ENCODE measurements around the gene CHRNA3. TPM values are rescaled to one million over a fixed set of nuclear protein-coding genes. Genes with fewer than 3 reads are reported as not detected.

The CHRNA3 gene
- total and polyA plus RNA-seq, 2 donors (not counting 1 experiment from before 2014, with no cell fraction given), result not detected

DNA sequence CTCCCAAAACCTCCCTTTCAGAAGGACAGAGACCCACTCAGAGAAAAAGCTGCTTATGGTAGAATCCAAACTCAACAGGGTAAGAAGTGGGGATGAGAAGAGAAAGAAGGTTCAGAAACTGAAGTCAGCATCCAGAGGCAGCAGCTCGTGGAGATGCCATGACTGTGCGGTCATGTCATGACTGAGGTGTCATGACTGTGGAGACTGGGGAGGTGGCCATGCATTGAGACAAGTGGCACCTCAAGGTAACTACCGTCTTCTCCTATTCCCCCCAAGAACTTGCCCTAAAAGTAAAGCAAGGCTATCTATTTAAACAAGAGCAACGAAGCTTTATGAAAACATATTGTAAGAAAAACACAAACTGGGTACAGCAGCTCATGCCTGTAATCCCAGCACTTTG lies 15.1 kb downstream of the CHRNA3 start:
- no peak for DNase-seq
- no peak overlapping the region for H3K27ac ChIP-seq (ENCODE audit: low read length in 2 of 2)
- no peaks in the 10 kb centered on the region for H3K9me3 ChIP-seq (ENCODE audit: control extremely low read depth in 1 of 3, control insufficient read depth in 2 of 3, insufficient read depth in 1 of 3, low read length in 2 of 3)
- peaks cover 0 to 8% (median 1%) of the 10 kb centered on the region in 4 experiments for H3K27me3 ChIP-seq (replicated peaks in 1 of 4; ENCODE audit: control extremely low read depth in 1 of 4, control insufficient read depth in 3 of 4, insufficient read depth in 4 of 4, low read length in 3 of 4)
- no peak overlapping the region for H3K9ac ChIP-seq (ENCODE audit: low read length)
- WGBS (ENCODE audit: insufficient coverage), result 85% methylated on average over 4 of the region's 4 CpGs
- H3K4me3 Mint-ChIP-seq, result no peak overlapping the region
- H3K9me3 Mint-ChIP-seq (ENCODE audit: insufficient read depth), result no peaks in the 10 kb centered on the region
- intact Hi-C loops (cut with micrococcal nuclease), result no loop called here
- no peaks in the 10 kb centered on the region for H3K79me2 ChIP-seq (ENCODE audit: control insufficient read depth, insufficient read depth, low read length)
- H3K4me2 ChIP-seq (replicated peaks; ENCODE audit: low read depth, low read length, poor library complexity, severe bottlenecking), result no peak overlapping the region
- H2AFZ ChIP-seq (ENCODE audit: insufficient read depth, low read depth, low read length, poor library complexity, severe bottlenecking), result no peak overlapping the region
- H3K36me3 ChIP-seq (replicated peaks in 1 of 2; ENCODE audit: control extremely low read depth in 1 of 2, control insufficient read depth in 1 of 2, extremely low read depth in 1 of 2, insufficient read depth in 2 of 2, low read length in 1 of 2), result no peaks in the 10 kb centered on the region
- no peak overlapping the region for H3K4me3 ChIP-seq (ENCODE audit: control extremely low read depth in 1 of 5, extremely low read depth in 1 of 5, insufficient read depth in 1 of 5, low read depth in 2 of 5, low read length in 4 of 5)
- no peak overlapping the region for H3K27ac Mint-ChIP-seq
- CTCF ChIA-PET, result interaction anchor here (2.7 kb wide), 1 partner anchor 10 kb away, joined by 6 read pairs; no protein-coding TSS in a partner anchor
- POLR2A ChIA-PET, result no interaction called here
- no peaks in the 10 kb centered on the region for H3K4me1 Mint-ChIP-seq
- H3K27me3 Mint-ChIP-seq, result peaks cover 28% of the 10 kb centered on the region
- TF ChIP-seq EZH2 (IDR thresholded peaks at IDR 0.05; ENCODE audit: borderline replicate concordance, insufficient read depth, low read depth, low read length, poor library complexity, severe bottlenecking) (no peak), CTCF (IDR thresholded peaks at IDR 0.05) (no peak)
- H4K20me1 ChIP-seq (ENCODE audit: control insufficient read depth, insufficient read depth, low read length, poor library complexity, severe bottlenecking), result no peaks in the 10 kb centered on the region
- no peaks in the 10 kb centered on the region for H3K4me1 ChIP-seq (ENCODE audit: control insufficient read depth in 2 of 2, insufficient read depth in 2 of 2, low read length in 2 of 2)
- no peak for ATAC-seq (ENCODE audit: low read depth)

DNA sequence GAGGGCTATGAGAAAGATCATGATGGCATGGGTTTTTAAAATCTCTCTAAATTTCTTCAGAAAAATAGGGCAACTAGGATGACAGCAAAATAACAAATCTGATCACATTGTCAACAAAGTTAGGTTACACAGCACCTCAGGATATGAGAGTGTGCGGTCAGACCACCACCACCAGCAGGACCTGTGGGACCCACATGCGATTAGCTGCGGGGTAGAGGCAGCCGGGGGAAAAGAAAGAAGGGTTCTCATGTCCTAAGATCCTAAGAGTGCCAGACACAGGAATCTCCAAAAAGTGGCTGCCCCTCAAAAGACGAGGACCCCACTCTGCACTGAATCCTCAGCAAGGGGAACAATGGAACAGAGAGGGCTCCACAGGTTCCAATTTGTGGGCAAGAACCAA lies 15.6 kb downstream of the CHRNA3 start:
- Histone ChIP-seq H3K79me2 (ENCODE audit: control insufficient read depth, insufficient read depth, low read length) (no peaks in the 10 kb centered on the region), H3K36me3 (replicated peaks in 1 of 2; ENCODE audit: control extremely low read depth in 1 of 2, control insufficient read depth in 1 of 2, extremely low read depth in 1 of 2, insufficient read depth in 2 of 2, low read length in 1 of 2) (no peaks in the 10 kb centered on the region), H3K9me3 (ENCODE audit: control extremely low read depth in 1 of 3, control insufficient read depth in 2 of 3, insufficient read depth in 1 of 3, low read length in 2 of 3) (no peaks in the 10 kb centered on the region), H3K27me3 (replicated peaks in 1 of 4; ENCODE audit: control extremely low read depth in 1 of 4, control insufficient read depth in 3 of 4, insufficient read depth in 4 of 4, low read length in 3 of 4) (peaks cover 0 to 8% (median 1%) of the 10 kb centered on the region in 4 experiments), H3K4me3 (ENCODE audit: control extremely low read depth in 1 of 5, extremely low read depth in 1 of 5, insufficient read depth in 1 of 5, low read depth in 2 of 5, low read length in 4 of 5) (no peak overlapping the region), H3K4me2 (replicated peaks; ENCODE audit: low read depth, low read length, poor library complexity, severe bottlenecking) (no peak overlapping the region), H4K20me1 (ENCODE audit: control insufficient read depth, insufficient read depth, low read length, poor library complexity, severe bottlenecking) (no peaks in the 10 kb centered on the region), H3K4me1 (ENCODE audit: control insufficient read depth in 2 of 2, insufficient read depth in 2 of 2, low read length in 2 of 2) (no peaks in the 10 kb centered on the region), H3K9ac (ENCODE audit: low read length) (no peak overlapping the region), H2AFZ (ENCODE audit: insufficient read depth, low read depth, low read length, poor library complexity, severe bottlenecking) (no peak overlapping the region), H3K27ac (ENCODE audit: low read length in 2 of 2) (no peak overlapping the region)
- intact Hi-C loops (cut with micrococcal nuclease), result no loop called here
- Mint-ChIP-seq H3K27me3 (peaks cover 28% of the 10 kb centered on the region), H3K27ac (no peak overlapping the region), H3K9me3 (ENCODE audit: insufficient read depth) (no peaks in the 10 kb centered on the region), H3K4me3 (no peak overlapping the region), H3K4me1 (no peaks in the 10 kb centered on the region)
- TF ChIP-seq CTCF (IDR thresholded peaks at IDR 0.05), result no peak
- TF ChIP-seq EZH2 (IDR thresholded peaks at IDR 0.05; ENCODE audit: borderline replicate concordance, insufficient read depth, low read depth, low read length, poor library complexity, severe bottlenecking), result no peak
- DNase-seq (no peak), ATAC-seq (ENCODE audit: low read depth) (no peak)
- CTCF ChIA-PET, result interaction anchor here (2.7 kb wide), 1 partner anchor 11 kb away, joined by 6 read pairs; no protein-coding TSS in a partner anchor
- POLR2A ChIA-PET, result no interaction called here
- 98% methylated on average over 5 of the region's 5 CpGs for WGBS (ENCODE audit: insufficient coverage)
